CD4-positive, alpha-beta T cell treated with Interferon gamma for 1 hour (primary cell): ENCODE results near the gene ARFRP1.
A peak's percentile ranks its signal among the peaks of the same experiment; 100 is the strongest.

ENCODE experiments used
- DNase-seq: peaks from one replicate; pipeline ENCODE4 v3.0.0-alpha.2; 2020

Gene ARFRP1

GRCh38 chr20:63743210-63743970, 35.6 kb upstream of the ARFRP1 start:
- DNase-seq: no peak

DNA sequence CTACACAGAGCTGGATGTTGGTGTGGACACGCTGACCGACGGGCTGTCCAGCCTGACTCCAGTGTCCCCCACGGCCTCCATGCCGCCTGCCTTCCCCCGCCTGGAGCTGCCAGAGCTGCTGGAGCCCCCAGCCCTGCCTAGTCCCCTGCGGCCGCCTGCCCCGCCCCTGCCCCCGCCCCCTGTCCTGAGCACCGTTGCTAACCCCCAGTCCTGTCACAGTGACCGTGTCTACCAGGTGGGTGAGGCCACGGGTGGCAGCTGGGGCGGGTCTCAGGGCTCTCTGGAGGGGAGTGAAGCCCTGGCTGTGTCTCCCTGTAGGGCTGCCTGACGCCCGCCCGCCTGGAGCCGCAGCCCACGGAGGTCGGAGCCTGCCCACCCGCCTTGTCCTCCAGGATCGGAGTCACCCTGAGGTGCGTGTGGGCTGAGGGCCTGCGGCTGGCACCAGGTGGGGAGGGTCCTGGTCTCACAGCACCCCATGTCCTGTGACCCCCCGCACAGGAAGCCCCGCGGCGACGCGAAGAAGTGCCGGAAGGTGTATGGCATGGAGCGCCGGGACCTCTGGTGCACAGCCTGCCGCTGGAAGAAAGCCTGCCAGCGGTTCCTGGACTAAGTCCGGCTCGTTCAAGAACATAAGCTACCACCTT, 34.7 kb upstream of the ARFRP1 start:
- no peak for DNase-seq

DNA sequence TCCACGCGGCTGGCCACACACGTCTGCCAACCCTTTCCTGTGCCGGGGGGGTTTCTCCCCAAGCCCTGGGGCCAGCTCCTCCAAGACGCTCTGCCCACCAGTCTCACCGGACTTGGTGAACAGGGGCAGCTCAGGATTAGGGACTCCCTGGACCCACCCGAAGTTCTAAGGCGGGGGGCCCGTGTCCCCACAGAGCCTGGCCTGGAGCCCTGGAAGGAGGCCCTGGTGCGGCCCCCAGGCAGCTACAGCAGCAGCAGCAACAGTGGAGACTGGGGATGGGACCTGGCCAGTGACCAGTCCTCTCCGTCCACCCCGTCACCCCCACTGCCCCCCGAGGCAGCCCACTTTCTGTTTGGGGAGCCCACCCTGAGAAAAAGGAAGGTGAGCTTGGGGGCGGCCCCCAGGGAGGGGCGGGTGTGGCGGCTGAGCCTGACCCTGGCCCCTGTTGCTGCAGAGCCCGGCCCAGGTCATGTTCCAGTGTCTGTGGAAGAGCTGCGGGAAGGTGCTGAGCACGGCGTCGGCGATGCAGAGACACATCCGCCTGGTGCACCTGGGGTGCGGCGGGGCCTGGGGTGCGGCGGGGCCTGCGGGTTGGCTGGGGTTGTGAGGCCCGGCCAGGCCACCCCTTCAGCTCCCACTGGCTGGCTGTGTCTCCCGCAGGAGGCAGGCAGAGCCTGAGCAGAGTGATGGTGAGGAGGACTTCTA, 34.1 kb upstream of the ARFRP1 start:
- DNase-seq: no peak

DNA sequence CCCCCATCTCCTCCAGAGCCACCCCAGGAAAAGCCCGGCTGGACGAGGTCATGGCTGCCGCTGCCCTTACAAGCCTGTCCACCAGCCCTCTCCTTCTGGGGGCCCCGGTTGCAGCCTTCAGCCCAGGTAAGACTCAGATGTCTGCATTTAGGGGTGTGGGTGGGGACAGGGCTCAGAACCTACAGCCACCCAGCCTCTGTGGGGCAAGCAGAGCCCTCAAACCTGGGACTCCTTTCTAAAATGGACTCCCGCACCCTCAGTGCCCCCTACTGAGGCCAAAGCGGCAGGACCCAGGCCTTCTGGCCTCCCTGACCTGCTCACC, 33.5 kb upstream of the ARFRP1 start:
- no peak for DNase-seq

GRCh38 chr20:63740627-63741353, 33.0 kb upstream of the ARFRP1 start:
- peak; percentile 40 for DNase-seq

GRCh38 chr20:63740070-63740626, 32.4 kb upstream of the ARFRP1 start:
- DNase-seq: peak; percentile 59

- DNase-seq: peak; percentile 78
Observed at GRCh38 chr20:63739130-63740069, 31.6 kb upstream of the ARFRP1 start, which contains the start of gene SLC2A4RG. Gene SLC2A4RG, plus strand, starts transcription at chr20:63739776. Its CDS starts 137 bp downstream, at chr20:63739913.

DNA sequence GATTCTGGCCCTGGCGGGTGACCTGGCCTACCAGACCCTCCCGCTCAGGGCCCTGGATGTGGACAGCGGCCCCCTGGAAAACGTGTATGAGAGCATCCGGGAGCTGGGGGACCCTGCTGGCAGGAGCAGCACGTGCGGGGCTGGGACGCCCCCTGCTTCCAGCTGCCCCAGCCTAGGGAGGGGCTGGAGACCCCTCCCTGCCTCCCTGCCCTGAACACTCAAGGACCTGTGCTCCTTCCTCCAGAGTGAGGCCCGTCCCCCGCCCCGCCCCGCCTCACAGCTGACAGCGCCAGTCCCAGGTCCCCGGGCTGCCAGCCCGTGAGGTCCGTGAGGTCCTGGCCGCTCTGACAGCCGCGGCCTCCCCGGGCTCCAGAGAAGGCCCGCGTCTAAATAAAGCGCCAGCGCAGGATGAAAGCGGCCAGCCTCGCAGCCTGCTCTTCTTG, 30.9 kb upstream of the ARFRP1 start:
- DNase-seq: peak; percentile 24

DNA sequence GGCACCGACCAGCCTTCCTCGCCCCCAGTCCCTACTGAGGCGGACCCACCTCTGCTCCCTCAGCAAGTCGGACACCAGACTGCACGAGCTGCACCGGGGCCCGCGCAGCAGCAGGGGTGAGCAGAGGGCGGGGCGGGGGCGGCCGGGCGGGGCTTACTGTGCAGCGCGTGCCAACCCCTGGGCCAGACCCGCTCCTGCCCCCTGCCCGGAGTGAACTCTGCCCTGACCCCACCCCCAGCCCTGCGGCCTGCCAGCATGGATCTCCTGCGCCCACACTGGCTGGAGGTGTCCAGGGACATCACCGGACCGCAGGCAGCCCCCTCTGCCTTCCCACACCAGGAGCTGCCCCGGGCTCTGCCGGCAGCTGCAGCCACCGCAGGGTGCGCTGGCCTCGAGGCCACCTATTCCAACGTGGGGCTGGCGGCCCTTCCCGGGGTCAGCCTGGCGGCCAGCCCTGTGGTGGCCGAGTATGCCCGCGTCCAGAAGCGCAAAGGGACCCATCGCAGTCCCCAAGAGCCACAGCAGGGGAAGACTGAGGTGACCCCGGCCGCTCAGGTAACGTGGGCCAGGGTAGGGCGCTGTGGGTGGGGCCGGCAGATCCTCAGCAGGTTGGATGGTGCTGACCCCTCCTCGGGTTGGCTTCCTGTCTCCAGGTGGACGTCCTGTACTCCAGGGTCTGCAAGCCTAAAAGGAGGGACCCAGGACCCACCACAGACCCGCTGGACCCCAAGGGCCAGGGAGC, 30.3 kb upstream of the ARFRP1 start:
- DNase-seq: no peak

DNA sequence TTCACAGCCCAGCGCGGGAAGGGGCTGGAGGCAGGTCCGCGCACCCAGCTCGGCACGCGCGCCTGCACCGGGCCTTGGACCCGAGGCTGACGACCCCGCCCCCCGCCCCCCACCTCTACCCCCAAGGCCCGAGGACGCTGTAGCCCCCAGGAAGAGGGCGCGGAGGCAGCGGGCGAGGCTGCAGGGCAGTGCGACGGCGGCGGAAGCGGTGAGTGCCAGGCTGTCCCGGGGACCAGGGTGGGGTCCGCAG, 29.8 kb upstream of the ARFRP1 start:
- no peak for DNase-seq

GRCh38 chr20:63736893-63737694, 29.3 kb upstream of the ARFRP1 start:
- DNase-seq: peak; percentile 30

DNA sequence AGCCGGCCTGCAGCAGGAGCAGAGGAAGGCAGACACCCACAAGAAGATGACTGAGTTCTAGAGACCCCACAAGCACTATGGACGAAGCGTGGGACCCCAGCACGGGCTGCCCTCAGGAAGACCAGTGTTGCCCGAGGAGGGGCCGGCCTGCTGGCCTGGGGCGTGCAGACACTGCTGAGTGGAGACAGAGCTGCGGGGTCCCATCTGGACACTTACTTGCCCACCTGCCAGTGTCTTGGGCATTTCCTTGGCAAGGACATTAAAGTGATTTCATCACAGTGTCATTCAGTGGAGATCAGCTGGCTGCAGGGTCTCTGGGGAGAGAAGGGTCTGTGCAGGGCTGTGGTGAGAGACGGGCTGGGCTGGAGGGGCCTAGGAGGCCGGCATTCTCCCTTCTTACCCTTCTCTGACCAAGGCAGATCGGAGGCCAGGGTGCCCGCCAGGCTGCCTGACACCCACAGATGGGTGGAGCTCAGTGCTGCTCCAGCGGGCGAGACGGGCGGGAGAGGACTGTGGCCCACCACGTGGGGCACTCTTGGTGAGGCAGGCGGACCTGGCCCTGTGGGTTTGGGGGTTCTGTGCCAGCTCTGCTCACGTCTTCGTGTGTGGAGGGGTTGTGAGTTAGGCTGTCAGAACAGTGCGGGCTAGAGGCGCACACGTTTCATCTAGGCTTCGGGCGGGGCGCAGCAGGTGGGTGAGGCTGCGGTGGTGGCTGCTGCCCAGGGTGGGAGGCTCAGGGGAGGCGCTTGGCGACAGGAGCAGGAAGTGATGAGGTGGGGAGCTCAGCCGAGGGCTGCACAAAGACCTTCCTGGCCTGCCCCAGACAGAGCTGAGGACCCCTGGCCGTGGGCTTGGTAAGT, 28.3 kb upstream of the ARFRP1 start, which contains the start of gene LIME1:
Gene LIME1, plus strand, starts transcription at position 806 of the 860 bp plus-strand sequence. CDS start 886 bp downstream, outside the sequence.
- peak; percentile 81 for DNase-seq

- DNase-seq: no peak
Observed at GRCh38 chr20:63734946-63735858, 27.4 kb upstream of the ARFRP1 start.

DNA sequence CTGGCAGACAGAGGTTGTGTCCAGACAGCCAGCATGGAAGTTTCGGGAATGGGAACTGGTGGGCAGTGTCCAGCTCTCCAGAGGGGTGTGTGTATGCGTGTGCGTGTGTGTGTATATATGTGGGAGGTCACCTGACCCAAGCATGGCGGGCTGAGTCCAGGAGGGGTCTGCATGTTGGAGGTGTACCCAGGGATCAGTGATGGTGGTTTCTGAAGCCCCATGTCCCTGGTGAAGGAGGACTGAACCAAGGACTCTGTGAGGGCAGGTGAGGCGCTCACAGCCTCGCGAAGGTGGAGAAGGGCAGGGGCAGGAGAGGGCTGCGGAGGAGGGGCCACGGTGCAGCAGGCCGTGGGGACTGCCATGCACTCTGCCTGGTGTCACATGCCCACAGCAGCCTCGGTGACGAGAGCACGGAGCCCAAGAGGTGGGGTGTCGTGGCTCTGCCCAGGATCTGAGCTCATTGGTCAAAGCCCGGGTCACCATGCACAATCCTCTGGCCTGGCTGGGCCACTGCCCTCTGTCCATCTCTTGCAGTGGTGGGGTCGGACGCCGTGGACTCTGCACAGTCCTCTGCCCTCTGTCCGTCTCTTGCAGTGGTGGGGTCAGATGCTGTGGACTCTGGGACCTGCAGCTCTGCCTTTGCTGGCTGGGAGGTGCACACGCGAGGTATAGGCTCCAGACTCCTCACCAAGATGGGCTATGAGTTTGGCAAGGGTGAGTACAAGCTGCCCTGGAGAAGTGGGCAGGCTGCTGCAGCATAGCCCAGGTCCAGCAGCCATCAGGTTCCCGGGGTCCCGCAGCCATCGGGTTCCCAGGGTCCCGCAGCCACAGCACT, 26.6 kb upstream of the ARFRP1 start:
- no peak for DNase-seq

GRCh38 chr20:63733579-63734081, 25.9 kb upstream of the ARFRP1 start:
- no peak for DNase-seq

DNA sequence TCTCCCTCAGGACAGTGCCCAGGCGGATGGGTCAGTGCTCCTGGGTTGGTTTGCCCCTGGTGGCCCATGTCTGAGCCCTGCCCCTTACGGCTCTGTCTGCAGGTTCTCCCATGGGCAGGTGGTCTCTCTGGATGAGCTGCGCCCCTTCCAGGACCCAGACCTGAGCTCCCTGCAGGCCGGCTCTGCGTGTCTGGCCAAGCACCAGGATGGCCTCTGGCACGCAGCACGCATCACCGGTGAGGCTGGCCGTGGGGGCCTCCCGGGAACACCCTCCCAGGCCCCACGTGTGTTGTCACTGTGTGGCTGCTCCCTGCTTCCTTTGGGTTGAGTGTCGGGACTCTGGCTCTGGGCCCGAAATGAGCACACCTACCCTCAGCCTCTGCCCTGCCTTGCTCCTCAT, 25.3 kb upstream of the ARFRP1 start:
- no peak for DNase-seq
